ENCODE results near the gene OR2C3.

DNA sequence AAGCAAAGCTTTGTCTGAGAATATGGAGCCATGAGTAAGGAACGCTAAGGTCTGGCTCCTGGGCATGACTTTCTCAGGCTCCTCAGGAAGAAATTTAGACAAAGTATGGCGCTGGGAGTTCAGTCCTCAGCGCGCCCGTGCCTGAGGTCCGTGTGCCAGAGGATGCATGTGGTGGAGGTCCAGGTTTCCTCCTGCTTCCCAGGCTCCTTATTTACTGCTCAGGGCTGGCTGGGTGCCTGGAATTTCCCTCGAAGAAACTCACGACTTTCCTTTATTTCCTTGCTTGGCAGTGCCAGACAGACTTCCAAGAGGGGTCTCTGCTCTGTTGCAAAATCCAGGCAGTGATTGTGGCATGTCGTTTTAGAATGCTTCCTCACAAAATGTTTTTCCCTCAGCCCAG lies 26.0 kb upstream of the OR2C3 start:
- TF ChIP-seq CTCF (IDR thresholded peaks at IDR 0.05; ENCODE audit: low read depth, low read length) (no peak), EZH2phosphoT487 (IDR thresholded peaks at IDR 0.05; ENCODE audit: low read depth) (no peak)

Measured in OCI-LY3 (cell line).